ENCODE results near the gene ABR.
"Not testable (repeated sequence)": the region's sequence is repeated elsewhere in the genome, so short reads cannot be mapped to it uniquely, and the experiment has no call there.

ABR gene

GRCh38 chr17:1005361-1005946 lies 174.3 kb downstream of the ABR start:
- DNase-seq = no peak

DNA sequence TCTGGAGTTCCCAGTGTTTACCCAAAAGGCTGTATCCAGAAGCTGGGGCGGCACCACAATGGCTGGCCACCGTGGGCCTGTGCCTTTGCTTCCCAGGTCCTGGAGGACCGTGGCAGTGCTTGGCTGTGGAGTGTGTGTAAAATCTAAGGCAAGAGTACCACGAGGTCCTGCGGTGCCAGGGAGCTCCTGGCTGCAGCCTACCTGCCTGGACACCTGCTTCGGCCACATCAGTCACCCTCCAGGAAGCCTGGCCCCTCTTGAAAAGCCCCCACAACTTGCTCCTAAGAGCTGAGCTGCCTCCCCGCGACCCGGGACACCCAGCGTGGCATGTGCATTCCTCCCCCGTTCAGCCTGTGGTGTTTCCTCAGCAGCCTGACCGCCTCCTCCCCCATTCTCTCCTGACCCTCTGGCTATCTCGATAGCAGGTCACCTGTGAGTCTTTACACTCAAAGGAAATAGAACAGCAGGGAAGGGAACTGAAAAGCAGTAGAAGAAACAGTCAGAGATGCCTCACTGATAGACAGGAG lies 174.9 kb downstream of the ABR start:
- no peak for DNase-seq

- no peak for DNase-seq
Observed at GRCh38 chr17:1003972-1004768, 175.6 kb downstream of the ABR start.

DNA sequence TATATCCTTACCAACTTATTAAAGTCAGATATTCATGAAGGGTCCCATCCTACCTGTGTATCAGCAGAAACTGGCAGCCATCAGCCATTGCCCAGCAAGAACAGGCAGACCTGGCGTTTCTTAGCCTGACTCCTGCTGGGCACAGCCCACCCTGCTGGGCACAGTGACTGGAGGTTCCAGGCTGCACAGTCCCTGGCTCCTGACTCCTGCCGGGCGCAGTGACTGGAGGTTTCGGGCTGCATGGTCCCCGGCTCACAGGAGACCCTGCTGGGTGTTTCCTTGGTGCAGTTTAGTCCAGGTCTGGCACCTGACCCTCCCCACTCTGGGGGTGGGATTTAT lies 176.2 kb downstream of the ABR start:
- DNase-seq = no peak

DNA sequence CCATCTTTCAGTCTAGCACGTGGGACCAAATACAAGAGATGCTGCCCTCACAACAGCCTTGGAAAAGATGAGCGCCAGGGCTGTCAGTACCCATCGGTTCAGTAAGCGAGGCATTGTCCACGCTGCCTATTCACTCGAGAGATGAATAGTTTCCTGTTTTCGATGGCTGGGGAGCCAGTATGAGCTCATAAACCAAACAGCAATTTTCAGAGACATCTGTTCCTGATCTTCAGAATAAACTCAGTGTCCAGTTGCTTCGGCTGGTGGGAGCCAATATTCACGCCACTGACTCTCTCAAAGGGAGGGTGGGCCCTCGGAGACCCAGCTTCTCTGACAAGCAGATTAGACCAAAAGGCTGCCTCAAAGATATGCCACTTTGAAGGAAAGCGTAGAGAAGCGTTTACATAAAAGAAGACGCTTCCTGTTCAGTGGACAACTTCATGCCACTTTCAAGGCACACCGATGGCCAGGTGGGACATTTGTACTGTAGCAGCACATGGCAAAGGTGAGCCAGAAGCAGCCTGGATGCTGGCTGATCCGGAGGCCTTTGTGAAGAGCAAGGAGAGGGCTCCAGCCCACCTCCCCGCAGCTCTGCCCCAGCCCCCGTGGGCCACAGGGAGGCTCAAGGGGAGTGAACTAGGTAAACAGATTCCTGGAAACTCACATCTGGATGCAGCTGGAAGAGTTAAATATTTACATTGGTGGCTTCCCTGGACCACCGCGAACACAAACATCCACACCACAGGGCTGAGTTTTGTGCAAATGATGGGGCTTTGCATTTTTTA lies 176.8 kb downstream of the ABR start:
- DNase-seq = no peak

DNA sequence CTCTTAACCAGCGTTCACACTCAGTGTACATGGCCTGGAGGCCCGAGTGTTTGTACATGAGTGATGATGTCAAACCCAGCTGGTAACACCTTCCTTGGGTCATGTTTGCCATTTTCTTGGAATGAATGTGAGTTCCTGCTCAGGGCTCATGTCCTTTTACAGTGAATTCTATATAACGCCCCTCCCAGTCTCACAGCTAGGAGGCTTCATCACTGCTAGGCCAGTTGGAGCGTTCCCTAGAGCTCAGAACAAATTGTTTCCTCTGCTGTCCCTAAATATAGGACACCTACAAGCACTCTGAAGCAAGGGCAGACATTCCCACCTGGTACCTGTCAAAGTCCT lies 177.4 kb downstream of the ABR start:
- DNase-seq = no peak

GRCh38 chr17:1001640-1002411 lies 178.0 kb downstream of the ABR start:
- no peak for DNase-seq

DNA sequence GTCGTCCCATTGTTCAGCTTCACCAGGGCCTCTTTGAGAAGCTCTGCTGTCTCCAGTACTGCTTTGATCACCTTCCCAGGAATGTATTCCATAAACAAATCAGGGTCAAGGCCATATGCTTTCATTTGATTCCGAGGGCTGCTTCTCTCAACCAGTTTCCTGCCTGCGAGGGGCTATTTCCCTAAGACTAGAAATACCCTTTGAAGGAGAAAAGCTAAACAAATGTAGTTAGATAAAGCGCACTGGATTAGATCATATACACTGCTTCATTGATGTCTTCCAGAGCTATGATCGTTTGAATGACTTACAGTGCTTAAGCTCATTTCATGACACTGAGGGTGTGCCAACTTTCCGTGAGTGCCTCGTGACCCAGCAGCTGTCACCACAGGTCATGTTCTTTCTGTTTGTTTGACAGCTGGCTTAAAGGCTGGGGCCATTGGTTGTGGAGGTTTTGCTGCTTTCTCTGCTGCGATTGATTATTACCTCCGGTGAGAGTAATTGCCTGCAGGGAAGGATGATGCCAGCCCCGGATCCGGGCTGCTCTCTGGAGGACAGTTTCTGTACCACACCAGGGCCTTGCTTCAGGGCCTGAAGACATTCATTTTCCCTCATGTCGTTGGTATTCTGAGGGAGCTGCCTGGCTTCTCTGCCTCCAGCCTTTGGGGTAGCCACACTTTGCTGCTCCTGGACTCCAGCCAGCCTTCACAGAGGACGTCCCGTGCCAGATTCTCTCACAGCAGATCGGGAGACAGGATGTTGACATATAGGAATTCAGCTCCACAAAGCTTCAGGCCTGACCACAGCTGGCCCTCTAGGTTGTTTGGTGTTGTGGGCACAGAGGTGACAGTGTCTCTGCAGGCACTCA lies 179.0 kb downstream of the ABR start:
- no peak for DNase-seq

DNA sequence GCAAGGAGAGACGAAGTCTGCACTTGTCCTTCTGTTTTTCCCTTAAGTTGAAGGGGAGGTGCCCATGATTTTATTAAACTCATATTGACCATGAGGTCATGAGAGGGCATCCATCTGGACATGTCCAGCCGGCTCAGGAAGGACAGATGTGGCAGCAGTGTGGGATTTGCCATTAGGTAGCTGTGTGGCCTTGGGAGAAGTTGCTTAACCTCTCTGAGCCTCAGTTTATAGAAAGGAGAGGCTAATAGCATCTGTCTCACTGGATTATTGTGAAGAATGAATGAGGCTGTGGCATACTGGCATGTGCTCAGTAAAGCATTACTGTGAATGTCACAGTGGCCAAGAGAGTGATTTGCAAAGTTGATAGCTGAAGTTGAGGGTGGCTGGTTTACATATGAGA lies 181.7 kb downstream of the ABR start:
- no peak for DNase-seq

DNA sequence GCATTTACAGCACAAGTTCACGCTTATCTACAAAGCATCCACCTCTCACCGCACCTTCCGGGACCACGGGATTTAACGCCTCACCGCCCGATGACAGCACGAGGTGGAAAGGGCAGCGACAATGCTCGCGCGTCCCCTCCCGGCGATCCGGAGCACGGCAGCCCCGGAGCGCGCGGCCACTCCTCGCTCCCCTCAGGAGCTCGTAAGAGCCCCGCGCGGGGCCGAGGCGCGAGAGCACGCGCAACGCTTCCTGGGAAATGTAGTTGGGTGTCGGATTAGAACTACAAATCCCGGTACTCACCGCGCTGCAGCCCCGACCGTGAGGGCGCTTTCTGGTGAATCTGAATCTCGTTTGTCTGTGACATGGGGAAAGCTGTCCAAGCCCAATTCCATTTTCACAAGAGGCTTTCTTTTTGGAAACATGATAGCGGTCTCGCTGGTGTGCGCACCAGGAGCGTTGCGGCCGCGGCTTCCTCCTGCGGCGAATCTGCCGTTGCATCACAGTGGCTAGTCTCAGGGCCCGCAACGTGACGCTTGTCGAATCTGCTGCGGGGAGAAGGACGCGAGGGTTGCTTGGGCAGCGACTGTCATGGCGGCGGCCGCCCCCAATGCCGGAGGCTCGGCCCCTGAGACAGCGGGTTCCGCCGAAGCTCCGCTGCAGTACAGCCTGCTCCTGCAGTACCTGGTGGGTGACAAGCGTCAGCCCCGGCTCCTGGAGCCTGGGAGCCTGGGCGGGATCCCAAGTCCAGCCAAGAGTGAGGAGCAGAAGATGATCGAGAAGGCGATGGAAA lies 183.0 kb downstream of the ABR start, which contains the start of gene TIMM22:
TIMM22 (plus strand) TSS at position 576 of the 791 bp plus-strand sequence; CDS start at position 590, 14 bp downstream.
- peak; percentile 98 for DNase-seq

DNA sequence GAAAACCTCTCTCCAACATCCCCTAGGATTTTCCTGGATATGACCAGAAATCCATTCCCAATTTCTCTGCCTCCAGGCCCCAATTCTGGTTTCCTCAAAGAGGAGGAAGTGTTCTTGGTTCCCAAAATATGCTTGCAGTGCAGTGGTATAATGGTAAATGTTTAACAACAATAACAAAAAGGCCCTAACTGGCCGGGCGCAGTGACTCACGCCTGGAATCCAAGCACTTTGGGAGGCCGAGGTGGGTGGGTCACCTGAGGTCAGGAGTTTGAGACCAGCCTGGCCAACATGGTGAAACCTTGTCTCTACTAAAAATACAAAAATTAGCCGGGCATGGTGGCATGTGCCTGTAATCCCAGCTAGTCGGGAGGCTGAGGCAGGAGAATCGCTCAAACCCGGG lies 184.5 kb downstream of the ABR start:
- not testable (repeated sequence) for DNase-seq

DNA sequence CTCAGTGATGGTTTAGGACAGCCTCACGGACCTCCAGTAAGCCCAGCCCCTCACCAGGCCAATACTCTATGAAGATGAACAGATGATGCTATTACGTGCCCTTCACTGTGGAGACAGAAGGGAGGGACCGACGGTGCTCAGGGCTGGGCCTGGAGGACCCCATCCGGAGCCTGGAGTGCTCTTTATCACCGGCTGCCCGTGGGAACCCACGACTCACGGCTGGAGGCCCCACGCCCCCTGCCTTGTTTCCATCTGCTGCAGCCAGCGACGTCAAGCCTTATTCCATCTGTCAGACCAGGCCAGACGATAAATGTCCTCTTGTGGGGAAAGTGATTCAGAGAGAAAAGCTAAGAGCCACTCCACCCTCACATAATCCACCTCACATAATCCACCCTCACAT lies 186.8 kb downstream of the ABR start:
- no peak for DNase-seq

GRCh38 chr17:988561-988960 lies 191.2 kb downstream of the ABR start:
- no peak for DNase-seq

- no peak for DNase-seq
Observed at GRCh38 chr17:987931-988330, 191.8 kb downstream of the ABR start.

DNA sequence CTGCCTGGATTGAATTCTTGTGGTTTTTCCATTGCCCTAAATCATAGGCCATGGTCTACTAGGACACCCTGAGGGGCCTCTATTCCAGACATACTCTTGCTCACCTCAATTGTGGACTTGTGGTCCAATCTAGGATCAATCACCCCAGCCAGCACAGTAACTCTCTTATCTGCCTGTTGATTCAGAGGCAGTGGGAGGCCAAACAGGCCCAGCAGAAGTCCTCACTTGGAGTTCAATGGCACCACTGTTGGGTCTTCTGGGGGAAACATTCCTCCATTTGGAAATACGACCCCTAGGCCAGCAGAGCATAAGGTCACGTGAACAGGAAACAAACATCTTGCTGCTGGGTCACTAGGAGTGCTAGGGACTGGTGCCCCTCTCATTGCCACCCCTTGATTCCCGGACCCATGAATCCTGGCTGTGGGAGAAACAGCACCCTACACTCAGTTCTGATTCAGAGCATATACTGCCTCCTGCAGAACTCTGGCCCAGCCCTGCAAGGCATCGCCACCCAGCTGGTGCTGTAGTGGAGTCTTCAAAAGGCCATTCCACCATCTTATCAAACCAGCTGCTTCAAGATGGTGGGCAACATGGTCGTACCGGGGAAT lies 193.4 kb downstream of the ABR start:
- no peak for DNase-seq

DNA sequence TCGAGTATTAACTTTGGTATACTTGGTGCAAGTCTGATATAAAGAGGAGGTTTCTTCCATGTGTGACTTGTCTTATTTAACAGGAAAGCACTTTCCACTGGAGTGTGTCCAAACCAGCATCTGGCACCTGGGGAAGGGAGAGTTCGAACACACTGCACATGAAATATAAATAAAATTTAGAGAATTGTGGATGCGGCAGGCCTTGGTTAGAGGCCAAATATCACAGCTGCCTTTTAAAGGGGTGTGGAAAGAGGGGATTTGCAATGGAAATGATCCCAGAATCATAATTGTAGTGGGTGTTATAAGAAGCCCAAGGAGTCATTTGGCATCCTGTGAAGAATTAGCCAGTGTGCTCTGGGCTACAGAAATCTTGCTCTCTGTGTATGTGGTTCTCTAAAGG lies 195.9 kb downstream of the ABR start:
- DNase-seq = no peak

- DNase-seq = no peak
Observed at GRCh38 chr17:981292-981658, 198.5 kb downstream of the ABR start.

- DNase-seq = peak; percentile 87 to 94 (median 90)
Observed at GRCh38 chr17:980406-981291, 199.1 kb downstream of the ABR start.

- DNase-seq = peak; percentile 73 to 95 (median 89)
Observed at GRCh38 chr17:979539-980405, 200.0 kb downstream of the ABR start, which contains the start of gene NXN. Gene NXN, minus strand, starts transcription at chr17:979776.

All from suppressor macrophage treated with lipopolysaccharide for 1 hour (primary cell).